K562 (cell line): Measurements from ENCODE around the gene MED15.
"Not testable (repeated sequence)": the region's sequence is repeated elsewhere in the genome, so short reads cannot be mapped to it uniquely, and the experiment has no call there.

Source experiments
- ELF2 ChIP-seq: fragments of 250-450 bp; sonication (Bioruptor Pico); IDR thresholded peaks from 2 replicates; pipeline ENCODE4 v1.5.0; 2021; ENCODE audit warnings: mild to moderate bottlenecking
- ETS1 ChIP-seq: conservative IDR thresholded peaks from 2 replicates; pipeline ENCODE4 v1.6.1; 2011; ENCODE audit warnings: low read depth, mild to moderate bottlenecking, low read length; ENCODE audit not compliant: control insufficient read depth
- EZH2 ChIP-seq: IDR thresholded peaks from 2 replicates; pipeline ENCODE4 v1.6.1; 2012; ENCODE audit warnings: low read depth, mild to moderate bottlenecking, inconsistent platforms, low read length, borderline replicate concordance
- GMEB1 ChIP-seq: fragments of 250-450 bp; sonication (Bioruptor Pico); IDR thresholded peaks from 2 replicates; pipeline ENCODE4 v1.4.0; 2020; ENCODE audit warnings: mild to moderate bottlenecking
- MYC ChIP-seq, 2 experiments: fragments of 250-450 bp in 1 of 2; sonication (Bioruptor Pico) in 1 of 2; IDR thresholded peaks; 2 replicates each; pipeline versions ENCODE4 v1.5.1 to v1.6.1; 2012 to 2021; ENCODE audit warnings: low read depth in 2 of 2, borderline replicate concordance in 1 of 2, improper control_type of control experiment in 1 of 2, low read length in 1 of 2, mild to moderate bottlenecking in 1 of 2, moderate library complexity in 1 of 2
- POLR2A ChIP-seq: fragments of 450-650 bp; conservative IDR thresholded peaks from 2 replicates; pipeline ENCODE4 v1.6.1; 2016
- PURB ChIP-seq: sonication (generic); formaldehyde crosslinking; IDR thresholded peaks from 2 replicates; pipeline ENCODE4 v1.9.0; 2021; ENCODE audit warnings: low read depth, mild to moderate bottlenecking, missing genetic modification reagents
- SIN3A ChIP-seq, 2 experiments: fragments of 150-350 bp in 1 of 2; IDR thresholded peaks; 2 replicates each; pipeline ENCODE4 v1.6.1; 2011 to 2016; ENCODE audit warnings: borderline replicate concordance in 2 of 2, low read depth in 2 of 2, low read length in 2 of 2, mild to moderate bottlenecking in 2 of 2, moderate library complexity in 2 of 2; ENCODE audit not compliant: control insufficient read depth in 1 of 2
- ZBTB8A ChIP-seq: fragments of 450-650 bp; IDR thresholded peaks from 2 replicates; pipeline ENCODE4 v1.6.1; 2018; ENCODE audit warnings: mild to moderate bottlenecking, moderate library complexity; ENCODE audit not compliant: partially characterized antibody
- ZFP1 ChIP-seq: fragments of 450-650 bp; formaldehyde crosslinking; IDR thresholded peaks from 2 replicates; pipeline ENCODE4 v1.4.0; 2020; ENCODE audit warnings: mild to moderate bottlenecking, mixed read lengths
- ZNF217 ChIP-seq: sonication (generic); formaldehyde crosslinking; IDR thresholded peaks from 2 replicates; pipeline ENCODE4 v1.8.0; 2022; ENCODE audit warnings: mild to moderate bottlenecking, missing genetic modification reagents

- not testable (repeated sequence) for TF ChIP-seq EZH2; ETS1; MYC (IDR thresholded peaks at IDR 0.05; ENCODE audit: low read depth, low read length); MYC (CRISPR knock-in tag; IDR thresholded peaks at IDR 0.05; ENCODE audit: borderline replicate concordance, low read depth); ZFP1 (CRISPR knock-in tag); ZNF217; POLR2A; ELF2 (CRISPR knock-in tag); GMEB1 (CRISPR knock-in tag); PURB (CRISPR knock-in tag); SIN3A (IDR thresholded peaks at IDR 0.05; ENCODE audit: borderline replicate concordance in 2 of 2, control insufficient read depth in 1 of 2, low read depth in 2 of 2, low read length in 2 of 2); ZBTB8A
Measured at GRCh38 chr22:20545318-20545634, 37.9 kb downstream of the MED15 start.
